GM18907 (cell line): ENCODE measurements around the gene FBL.

Experiments
- ATAC-seq: cut with Tn5 transposase; IDR thresholded peaks from one replicate; pipeline ENCODE4 v1.9.1; 2021; ENCODE audit warnings: mild to moderate bottlenecking, moderate library complexity; ENCODE audit not compliant: unreplicated experiment

Gene FBL

GRCh38 chr19:39796000-39796498, 50.1 kb downstream of the FBL start:
- ATAC-seq: no peak

- ATAC-seq: no peak
Measured at GRCh38 chr19:39795001-39795400, 51.2 kb downstream of the FBL start.

DNA sequence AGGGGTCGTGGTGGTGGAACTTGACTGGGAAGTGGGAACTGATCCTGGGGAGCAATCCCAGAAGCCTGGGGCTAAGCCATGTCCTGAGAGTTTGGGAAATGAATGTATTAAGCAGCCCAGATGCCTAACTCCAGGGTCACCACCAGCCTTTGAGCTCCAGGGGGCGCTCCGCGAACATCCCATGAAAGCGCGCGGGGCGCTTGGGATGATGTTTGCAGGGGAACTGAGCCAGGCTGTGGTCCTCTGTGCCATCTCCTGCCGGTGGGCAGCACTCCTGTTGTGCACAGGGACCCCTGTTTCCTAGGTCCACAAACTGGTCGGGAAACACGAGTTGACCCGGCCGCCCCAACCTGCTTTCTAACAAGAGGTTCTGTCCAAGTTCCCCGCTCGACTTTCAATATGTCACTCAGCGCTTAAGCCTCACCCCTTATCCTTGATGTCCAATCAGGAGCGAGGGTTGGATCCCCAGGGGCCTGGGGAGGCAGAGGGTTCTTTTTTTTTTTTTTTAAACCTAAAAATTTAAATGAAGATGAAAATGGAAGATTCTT, 53.1 kb downstream of the FBL start:
- ATAC-seq: peak; percentile 71

GRCh38 chr19:39788244-39788643, 57.9 kb downstream of the FBL start:
- ATAC-seq: no peak
